GM21447 (cell line): ENCODE data around the gene CERS6.

Source experiments
- ATAC-seq: cut with Tn5 transposase; IDR thresholded peaks from one replicate; pipeline ENCODE4 v1.9.1; 2021; ENCODE audit not compliant: unreplicated experiment

The CERS6 gene

GRCh38 chr2:168441214-168441872 lies 14.7 kb upstream of the CERS6 start:
- no peak for ATAC-seq

DNA sequence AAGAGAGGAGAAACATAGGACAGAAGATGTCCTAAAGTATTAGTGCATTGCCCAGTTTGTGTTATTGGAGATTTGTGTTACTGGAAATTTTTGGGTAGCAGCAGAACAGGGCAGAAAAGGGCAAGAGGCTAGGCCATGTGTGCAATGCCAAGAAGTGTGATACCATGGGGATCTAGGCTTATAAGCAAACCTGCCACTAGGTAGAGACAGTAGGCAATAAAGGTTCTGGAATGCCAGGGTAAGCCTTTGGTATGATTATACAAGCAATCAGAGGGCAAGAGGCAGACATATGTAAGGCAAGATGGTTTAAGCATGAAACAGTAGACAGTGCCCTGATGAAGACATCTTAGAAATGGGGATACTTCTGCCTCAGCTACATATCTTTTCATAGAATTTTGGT lies 12.3 kb upstream of the CERS6 start:
- no peak for ATAC-seq

DNA sequence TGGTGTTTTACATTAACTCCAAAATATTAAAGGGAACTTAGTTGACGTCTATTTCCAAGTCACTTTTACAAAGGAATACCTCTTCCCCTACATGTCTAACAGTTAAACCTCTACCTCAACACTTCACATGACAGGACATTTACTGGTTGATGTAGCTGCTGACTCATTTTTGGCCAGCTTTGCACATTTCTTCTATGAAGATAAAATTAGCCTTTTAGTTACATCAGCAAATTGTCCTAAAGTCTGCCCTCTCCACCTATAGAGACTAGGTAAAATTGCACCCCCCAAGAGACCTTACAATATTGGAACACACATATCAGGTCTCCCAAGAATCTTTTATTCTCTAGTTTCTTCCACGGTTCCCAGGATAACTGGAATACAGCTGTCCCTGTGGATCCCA lies 10.1 kb upstream of the CERS6 start:
- ATAC-seq: no peak

DNA sequence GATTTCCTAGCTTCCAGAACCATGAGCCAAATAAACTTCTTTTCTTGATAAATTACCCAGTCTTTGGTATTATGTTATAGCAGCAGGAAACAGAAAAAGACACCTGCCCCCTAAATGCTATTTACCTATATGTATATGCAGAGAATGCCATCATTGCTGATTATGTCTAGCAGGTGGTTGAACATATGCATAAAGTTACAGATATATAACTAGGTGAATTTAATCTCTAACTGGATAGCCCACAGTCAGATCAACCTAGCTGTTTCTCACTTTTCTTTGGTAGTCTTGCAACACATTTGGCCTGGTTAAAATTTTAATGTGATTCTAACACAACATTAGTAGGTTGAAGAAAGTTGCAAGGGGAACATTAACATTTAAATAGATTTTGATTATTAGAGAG lies 7.1 kb upstream of the CERS6 start:
- ATAC-seq: no peak

GRCh38 chr2:168449419-168449818 lies 6.7 kb upstream of the CERS6 start:
- no peak for ATAC-seq

GRCh38 chr2:168450171-168450570 lies 5.9 kb upstream of the CERS6 start:
- ATAC-seq: no peak

- no peak for ATAC-seq
Observed at GRCh38 chr2:168450732-168451131, 5.3 kb upstream of the CERS6 start.

DNA sequence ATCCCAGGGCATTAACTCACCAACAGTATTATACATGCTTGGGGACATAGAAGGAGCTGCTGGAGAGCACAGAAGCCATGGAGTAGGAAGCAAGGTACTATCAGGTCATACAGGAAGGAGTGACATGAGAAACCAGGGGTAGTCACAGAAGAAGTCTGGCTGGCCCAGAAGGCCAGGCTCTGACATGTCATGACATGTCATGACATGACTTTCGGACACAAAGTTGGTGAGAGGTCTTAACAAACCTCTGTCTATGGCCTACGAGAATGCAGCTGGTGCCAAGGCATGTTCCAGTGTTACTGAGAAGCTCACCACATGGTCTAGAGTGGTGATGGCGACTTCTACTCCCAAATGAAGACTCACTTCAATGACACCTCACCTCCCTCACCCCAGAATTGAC lies 3.3 kb upstream of the CERS6 start:
- ATAC-seq: no peak

GRCh38 chr2:168453404-168453803 lies 2.7 kb upstream of the CERS6 start:
- ATAC-seq: no peak

GRCh38 chr2:168454737-168455644 lies 1.1 kb upstream of the CERS6 start:
- ATAC-seq: no peak

DNA sequence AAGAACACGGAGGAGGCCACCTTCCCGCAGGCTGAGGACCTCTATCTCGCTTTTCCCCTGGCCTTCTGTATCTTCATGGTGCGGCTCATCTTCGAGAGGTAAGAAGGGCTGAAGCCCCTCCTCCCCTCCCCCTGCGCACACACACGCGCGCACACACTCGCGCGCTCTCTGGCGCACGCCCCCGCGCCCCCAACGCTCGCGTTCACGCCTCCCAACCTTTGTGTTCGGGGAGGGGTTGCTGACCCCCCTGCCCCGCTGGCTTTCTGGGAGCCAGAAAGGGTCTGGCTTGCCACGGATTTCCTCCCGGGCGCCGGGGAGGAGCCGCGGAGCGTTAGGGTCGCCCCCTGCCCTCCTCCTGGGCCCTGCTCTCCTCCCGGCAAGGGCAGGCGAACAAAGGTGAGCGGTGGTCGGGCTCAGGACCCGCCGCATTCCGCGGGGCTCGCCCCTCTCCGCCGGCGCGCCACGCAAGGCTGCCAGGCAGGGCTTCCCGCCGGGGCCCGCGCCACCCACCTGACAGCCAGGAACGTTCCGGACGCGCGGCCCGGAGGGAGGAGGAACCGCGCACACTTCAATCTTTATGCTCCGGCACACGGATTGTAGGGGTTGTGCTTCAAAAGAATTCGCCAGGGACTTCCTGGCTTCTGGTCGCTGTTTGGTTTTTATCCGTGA lies 583 bp downstream of the CERS6 start:
- peak; percentile 36 for ATAC-seq

DNA sequence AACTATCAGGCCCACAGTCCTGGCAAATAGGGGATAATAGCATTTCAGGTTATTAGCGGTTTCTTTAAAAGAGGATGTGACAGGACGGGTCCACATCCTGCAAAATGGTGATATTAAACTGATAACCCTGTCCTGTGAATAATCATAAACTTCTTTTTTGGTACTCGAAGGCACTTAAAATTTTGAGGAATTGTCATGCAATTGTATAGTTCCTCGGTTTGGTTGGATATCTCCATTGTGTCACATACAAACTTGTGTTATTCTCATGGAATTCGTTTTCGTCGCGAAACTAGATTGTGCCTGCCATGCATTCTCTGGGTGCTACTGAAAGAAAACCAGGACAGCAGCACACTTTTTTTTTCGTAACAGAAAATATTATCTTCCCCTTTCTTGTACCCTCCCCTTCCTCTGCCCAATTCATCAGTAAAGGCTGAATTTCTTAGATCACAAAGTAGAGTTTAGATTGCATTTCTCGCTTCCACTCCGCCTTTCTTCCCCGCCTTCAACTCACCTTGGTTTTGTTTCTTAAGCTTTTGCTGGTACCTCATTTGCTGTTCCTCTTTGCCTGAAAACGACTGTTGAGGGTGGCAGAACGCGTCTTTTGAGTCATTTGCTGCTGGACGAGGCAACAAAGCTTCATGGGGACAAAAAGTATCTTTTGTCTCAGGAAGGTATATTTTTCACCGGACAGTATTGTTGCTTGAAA lies 1.3 kb downstream of the CERS6 start:
- peak; percentile 20 for ATAC-seq

DNA sequence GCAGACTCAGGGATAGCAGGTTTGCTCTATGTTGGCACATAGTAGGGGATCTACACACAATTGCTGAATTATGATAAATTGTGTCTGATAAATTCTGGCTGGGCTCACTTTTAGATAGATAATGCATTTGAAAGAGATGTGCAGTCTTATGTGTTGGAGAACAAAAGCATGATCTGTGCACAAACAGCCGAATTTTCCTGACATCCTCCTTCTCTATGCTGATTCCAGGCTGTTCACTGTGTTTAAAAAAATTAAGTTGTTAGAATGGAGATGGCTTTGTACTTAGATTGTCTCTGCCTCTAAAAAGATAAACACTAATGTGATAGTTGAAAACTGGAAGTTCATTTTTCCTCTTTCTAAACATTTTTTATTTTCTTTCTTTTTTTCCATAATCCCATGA lies 2.1 kb downstream of the CERS6 start:
- ATAC-seq: no peak

DNA sequence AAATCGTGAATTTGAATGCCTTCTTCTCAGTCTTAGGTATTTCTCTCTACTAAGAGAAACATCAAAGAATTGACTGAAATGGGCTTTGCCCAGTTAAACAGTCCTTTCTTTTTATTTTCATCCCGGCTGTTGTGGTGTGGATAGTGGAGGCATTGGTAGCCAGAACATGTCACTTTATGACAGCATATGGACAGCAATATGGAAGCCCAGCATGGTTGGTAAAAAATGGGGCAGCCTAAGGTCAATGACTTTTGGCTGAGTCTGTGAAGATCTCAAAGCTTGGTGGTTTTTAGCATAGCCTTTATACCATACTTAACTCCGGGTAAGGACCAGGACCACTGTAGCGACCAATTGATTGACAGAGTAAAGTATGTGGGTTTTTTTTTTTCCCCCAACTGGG lies 3.2 kb downstream of the CERS6 start:
- ATAC-seq: no peak

- ATAC-seq: no peak
Observed at GRCh38 chr2:168460571-168460970, 4.5 kb downstream of the CERS6 start.

DNA sequence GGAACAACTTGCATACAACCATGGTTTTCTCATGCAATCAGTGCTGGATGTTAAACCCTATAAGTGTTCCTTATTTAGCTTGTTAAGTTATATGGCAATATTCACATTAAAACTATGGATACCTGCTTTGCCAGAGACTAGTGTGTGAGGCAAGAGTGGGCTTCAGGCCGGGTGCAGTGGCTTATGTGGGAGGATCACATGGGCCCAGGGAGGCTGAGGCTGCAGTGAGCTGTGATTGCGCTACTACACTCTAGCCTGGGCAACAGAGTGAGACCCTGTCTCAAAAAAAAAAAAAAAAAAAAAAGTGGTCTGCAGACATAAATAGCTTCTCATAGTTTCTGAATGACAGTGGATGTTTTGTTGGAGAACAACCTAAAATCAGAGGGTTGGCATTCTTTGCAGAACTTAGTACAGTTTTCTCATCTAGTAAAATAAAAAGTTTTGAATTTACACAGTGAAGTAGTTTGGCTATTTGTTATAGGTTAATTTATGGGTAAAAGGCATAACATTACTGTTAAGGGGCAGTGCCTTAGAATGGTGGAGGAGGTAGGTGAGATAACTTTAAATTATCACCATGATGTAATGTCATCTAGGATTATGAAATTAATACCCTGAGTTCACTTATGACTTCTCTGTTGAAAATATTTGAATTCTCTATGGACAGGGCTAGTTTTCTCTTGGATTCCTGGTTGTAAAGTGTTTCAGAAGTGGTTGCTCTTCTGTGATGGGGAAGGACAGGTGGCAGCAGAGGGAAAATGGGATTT lies 5.3 kb downstream of the CERS6 start:
- ATAC-seq: no peak

GRCh38 chr2:168461942-168462331 lies 5.9 kb downstream of the CERS6 start:
- no peak for ATAC-seq

DNA sequence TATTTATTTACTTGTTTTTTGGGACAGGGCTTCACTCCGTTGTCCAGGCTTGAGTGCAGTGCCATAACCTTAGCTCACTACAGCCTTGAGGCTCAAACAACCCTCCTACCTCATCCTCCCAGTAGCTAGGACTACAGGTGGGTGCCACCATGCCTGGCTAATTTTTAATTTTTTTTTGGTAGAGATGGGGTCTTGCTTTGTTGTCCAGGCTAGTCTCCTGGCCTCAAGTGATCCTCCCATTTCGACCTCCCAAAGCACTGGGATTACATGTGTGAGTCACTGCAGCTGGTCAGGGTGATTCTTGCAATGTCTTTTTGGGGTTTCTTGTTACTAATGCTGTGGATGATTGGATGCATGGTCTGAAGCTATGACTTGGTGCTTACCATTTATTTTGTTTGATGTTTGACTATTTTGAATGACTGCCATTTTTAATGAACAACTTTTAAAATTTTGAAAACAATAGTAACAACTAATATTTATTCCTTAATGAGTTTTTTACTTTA lies 6.5 kb downstream of the CERS6 start:
- ATAC-seq: no peak

GRCh38 chr2:168465594-168465993 lies 9.5 kb downstream of the CERS6 start:
- no peak for ATAC-seq

DNA sequence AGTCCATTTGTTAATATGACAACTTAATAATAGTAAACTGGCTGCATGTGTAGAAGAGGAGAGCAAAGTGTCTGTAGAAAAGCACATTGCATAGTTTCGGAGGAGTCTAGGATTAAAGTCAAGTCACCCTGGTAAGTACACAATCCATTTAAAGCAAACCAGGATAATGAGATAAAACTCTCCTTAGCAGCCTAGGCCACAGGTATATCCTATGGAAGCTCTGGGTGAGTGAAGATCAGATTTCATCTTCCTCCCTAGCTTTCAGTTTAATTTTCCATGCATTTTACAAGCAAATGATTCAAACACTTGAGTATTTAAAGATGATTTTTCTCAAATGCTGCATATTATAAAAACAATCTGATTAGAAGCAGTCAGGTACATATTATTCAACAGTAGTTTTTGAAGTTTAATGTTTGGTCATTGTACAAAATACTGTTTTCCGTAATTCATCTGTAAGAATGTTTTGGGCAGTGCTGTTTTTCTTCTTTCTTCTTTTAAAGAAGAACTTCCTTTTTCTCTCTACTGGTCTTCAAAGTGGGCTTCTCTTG lies 10.2 kb downstream of the CERS6 start:
- ATAC-seq: no peak
